GM19023 (cell line): Measurements from ENCODE around the gene NR1H2.
"Not testable (repeated sequence)": the region's sequence is repeated elsewhere in the genome, so short reads cannot be mapped to it uniquely, and the experiment has no call there.

Source experiments
- ATAC-seq: cut with Tn5 transposase; IDR thresholded peaks from one replicate; pipeline ENCODE4 v1.9.1; 2021; ENCODE audit warnings: mild to moderate bottlenecking, moderate library complexity; ENCODE audit not compliant: unreplicated experiment

The NR1H2 gene

GRCh38 chr19:50344661-50345318, 31.5 kb upstream of the NR1H2 start:
- ATAC-seq: no peak

- ATAC-seq: not testable (repeated sequence)
Observed at GRCh38 chr19:50347089-50347581, 29.1 kb upstream of the NR1H2 start.

GRCh38 chr19:50349277-50350057, 26.8 kb upstream of the NR1H2 start:
- ATAC-seq: no peak

- ATAC-seq: no peak
Observed at GRCh38 chr19:50352242-50352641, 24.0 kb upstream of the NR1H2 start.

DNA sequence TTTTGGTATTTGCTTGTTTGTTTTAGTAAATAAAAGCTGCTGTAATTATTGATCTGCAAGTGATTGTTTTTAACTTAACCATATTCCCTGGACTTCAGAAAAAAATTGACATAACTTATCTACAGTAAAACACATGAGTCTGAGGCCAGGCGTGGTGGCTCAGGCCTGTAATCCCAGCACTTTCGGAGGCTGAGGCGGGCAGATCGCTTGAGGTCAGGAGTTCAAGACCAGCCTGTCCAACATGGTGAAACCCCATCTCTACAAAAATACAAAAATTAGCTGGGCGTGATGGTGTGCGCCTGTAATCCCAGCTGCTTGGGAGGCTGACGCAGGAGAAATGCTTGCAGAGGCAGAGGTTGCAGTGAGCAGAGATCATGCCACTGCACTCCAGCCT, 22.8 kb upstream of the NR1H2 start:
- not testable (repeated sequence) for ATAC-seq

DNA sequence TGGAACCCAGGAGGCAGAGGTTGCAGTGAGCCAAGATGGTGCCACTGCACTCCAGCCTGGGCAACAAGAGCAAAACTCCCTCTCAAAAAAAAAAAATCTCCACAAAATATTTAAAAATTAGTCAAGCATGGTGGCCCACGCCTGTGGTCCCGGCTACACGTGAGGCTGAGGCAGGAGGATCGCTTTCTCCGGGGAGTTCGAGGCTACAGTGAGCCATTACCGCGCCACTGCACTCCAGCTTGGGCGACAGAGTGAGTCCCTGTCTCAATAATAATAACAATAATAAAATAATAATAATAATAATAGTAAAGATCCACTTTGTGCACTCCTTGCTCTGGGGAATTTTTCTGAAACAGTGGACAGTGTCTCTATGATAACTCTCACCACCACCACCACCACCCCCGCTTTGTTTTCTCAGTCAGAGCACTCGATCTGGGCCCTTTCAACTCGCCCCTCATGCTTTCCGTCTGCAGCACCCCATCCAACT, 19.5 kb upstream of the NR1H2 start:
- ATAC-seq: no peak

DNA sequence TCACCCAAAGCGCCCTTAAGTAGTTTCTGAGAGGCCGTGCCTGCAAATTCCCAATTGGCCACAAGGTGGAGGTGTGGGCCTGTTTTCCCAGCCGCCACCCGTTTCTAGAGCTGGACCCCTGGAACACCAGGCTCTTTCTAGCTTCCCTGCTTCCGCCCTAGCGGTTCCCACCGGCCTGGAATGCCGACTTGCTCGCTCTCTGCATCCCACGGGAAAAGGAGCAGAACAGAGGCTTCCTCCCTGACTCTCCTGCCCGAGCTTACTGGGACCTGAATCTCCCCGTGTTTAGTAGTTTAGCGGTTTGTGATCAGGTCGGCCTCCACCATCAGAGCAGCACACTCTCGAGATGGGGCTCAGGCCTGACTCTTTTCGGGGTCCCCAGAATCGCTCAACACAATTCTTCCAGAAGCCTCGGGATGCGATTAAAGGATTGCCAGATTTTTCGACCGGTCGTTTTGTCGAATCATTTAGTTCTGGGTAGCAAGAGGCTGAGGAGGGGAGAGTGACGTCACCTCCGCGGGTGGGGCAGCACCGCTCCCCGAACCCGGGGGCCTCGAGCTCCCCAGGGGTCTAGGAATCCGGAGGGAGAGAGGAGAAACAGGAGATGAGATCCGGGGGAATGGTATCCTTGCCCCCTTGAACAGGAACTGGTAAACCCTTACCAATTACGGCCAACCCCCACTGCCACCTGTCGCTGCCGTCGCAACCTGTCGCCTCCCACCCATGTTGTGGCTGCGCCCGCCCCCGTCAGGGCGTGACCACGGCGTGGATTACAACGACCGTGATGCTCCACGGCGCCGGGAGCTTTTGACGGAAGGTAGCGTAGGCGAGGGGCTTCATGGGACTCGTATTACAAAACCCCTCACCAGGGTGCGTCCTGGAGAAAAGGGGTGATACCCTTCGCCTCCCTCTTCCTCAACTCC, 18.8 kb upstream of the NR1H2 start:
- peak; percentile 58 for ATAC-seq

DNA sequence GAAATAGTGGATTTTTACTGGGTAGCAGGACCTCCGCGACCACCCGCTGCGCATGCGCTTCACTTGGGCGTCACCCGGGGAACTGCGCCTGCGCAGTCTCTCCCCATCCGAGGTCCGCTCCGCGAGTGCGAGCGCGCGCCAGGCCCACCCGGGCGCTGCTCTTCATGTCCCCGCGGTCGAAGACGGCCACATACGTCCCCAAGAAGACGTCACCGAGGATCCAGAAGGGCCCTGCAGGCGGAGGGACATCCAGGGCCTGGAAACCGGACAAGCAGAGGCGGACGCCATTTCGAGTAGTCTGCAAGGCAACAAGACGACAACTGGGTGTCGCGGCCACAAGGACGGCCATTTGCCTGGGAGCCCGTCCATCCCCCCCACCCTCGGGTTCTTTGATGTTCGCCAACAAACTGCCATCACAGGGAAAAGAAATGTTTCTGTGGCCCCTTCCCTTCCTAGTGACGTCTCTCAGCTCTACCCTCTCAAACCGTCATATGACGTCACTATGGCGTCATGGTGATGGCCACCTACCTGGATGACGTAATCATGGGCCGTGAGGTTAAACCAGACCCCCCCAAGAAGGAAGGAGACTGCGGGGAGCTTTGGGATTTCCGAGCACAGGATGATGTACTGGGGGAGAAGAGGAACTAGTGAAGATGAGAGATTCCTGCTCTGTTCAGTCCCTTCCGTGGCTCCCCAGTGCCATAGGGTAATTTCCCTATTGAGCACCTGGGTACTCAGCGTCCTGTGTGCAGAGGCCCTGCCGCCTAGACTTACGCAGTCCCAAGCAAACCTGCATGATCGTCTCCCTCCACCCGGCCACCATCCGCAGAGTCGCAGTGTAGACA, 17.6 kb upstream of the NR1H2 start:
- ATAC-seq: no peak

DNA sequence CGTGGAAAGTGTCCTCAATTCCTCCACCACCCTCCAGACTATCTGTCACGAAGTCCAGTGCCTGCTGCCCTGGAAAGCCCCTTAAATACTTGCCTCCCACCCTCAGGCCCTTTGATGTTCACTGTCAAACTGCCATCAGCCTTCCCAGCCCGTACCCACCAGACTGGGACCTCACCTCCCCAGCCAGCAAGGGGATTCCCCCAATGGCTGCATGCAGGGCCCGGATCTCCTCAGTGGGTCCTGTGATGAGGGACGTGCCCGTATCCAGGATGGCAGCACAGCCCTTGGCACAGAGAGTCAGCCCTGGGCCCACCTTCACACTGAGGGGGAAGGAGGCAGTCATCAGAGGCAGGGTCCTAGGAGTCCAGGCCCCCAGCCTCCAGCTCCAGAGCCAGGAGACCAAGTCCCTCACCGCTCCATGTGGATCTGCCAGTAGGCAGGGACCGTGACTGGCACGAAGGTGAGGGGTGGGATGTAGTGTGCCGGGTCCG, 16.9 kb upstream of the NR1H2 start:
- no peak for ATAC-seq

- ATAC-seq: no peak
Observed at GRCh38 chr19:50361290-50362029, 14.8 kb upstream of the NR1H2 start.

GRCh38 chr19:50362030-50362412, 14.2 kb upstream of the NR1H2 start:
- no peak for ATAC-seq

- no peak for ATAC-seq
Observed at GRCh38 chr19:50362656-50363424, 13.4 kb upstream of the NR1H2 start.

DNA sequence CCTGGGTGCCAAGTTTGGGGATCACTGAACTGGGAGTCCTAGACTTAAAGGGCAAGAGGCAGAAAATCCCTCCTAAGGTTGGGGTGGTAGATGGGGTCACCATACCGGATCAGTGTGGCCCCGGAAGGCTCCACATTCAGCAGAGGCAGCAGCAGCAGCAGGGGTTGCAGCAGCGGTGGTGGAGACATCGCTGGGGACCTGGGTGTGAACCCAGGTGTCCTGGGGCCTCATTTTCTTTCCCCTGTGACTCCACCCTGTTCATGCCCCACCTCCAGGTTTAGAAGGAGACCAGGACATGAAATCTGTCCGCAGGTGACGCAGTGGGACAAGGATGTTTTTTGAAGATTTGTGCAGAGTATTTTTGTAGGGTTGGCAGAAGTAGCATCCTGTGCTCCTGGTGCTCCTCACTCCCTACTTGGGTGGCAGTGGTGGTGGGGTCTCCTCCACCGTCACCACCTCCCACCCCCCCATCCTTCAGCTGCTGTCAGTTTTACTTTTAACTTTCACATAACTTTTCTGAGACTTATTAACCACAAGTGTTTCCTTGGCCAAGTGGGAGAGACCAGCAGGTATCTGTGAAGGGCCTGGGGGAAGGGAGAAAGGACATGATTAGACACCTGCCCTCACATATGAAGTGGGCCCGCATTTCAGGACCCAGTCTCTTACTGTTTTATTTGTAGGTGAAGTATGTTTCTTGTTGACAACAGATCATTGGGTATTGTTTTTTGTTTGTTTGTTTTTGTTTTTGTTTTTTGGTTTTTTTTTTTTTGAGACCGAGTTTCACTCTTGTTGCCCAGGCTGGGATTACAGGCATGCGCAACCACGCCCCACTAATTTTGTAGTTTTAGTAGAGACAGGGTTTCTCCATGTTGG, 10.6 kb upstream of the NR1H2 start, which contains the start of gene NAPSA:
TSS of gene NAPSA (minus strand) at position 206 of the 873 bp plus-strand sequence. CDS start at position 188, 18 bp downstream.
- no peak for ATAC-seq

GRCh38 chr19:50368649-50369570, 7.3 kb upstream of the NR1H2 start:
- ATAC-seq: no peak

DNA sequence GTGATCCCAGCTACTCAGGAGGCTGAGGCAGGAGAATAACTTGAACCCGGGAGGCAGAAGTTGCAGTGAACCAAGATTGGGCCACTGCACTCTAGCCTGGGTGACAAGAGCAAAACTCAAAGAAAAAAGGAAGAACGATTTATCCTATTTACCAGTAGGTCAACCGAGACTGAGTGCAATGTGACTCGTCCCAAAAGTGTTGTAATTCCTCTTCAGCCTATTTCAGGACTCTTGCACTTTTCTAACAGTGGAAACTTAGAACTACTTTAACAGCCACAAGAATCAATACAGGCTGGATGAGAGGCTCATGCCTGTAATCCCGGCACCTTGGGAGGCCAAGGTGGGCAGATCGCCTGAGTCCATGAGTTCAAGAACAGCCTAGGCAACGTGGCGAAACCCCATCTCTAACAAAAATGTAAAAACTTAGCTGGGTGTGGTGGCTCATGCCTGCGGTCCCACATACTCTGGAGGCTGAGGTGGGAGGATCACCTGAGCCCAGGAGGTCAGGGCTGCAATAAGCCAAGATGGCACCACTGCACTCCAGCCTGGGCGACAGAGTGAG, 4.3 kb upstream of the NR1H2 start:
- ATAC-seq: no peak

DNA sequence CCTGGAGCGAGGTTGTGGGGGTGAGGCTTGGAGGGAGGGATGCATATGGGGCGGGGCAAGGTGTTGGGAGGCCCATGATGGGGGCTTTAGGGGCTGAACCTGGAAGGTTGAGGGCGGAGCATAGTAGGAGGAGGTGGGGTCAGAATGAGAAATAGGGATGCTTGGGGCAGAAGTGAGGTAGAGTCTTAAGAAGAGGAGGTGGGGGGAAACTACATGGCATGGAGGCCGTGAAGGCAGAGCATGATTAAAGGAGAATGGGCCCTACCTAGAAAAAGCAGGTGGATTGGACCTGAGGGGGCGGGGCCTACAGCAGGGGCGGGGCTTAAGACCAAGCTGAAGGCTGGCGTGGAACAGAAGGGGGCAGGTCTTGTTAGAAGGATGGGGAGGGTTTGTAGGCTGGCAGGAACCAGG, 799 bp downstream of the NR1H2 start:
- ATAC-seq: no peak
